ENCODE measurements around the gene CXCL13.

The CXCL13 gene

GRCh38 chr4:77586951-77587383 is 18.7 kb upstream of the CXCL13 start:
- POLR2A ChIA-PET: no interaction called here
- TF ChIP-seq, protein P1, sequence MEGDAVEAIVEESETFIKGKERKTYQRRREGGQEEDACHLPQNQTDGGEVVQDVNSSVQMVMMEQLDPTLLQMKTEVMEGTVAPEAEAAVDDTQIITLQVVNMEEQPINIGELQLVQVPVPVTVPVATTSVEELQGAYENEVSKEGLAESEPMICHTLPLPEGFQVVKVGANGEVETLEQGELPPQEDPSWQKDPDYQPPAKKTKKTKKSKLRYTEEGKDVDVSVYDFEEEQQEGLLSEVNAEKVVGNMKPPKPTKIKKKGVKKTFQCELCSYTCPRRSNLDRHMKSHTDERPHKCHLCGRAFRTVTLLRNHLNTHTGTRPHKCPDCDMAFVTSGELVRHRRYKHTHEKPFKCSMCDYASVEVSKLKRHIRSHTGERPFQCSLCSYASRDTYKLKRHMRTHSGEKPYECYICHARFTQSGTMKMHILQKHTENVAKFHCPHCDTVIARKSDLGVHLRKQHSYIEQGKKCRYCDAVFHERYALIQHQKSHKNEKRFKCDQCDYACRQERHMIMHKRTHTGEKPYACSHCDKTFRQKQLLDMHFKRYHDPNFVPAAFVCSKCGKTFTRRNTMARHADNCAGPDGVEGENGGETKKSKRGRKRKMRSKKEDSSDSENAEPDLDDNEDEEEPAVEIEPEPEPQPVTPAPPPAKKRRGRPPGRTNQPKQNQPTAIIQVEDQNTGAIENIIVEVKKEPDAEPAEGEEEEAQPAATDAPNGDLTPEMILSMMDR (IDR thresholded peaks at IDR 0.05; ENCODE audit: insufficient read depth, low read length, missing control alignments): no peak
- DNase-seq (ENCODE audit: low read depth, low spot score): no peak
- CTCF ChIA-PET: interaction anchor here (1.3 to 3.6 kb wide), 3 partner anchors 10 to 24 kb away, joined by 4 to 24 read pairs (median 8); no protein-coding TSS in a partner anchor
- H3K4me3 ChIP-seq (ENCODE audit: low read depth, low read length): no peak overlapping the region

GRCh38 chr4:77590482-77590881 is 15.1 kb upstream of the CXCL13 start:
- H3K4me3 ChIP-seq (ENCODE audit: low read depth, low read length): no peak overlapping the region
- TF ChIP-seq, protein P1 (IDR thresholded peaks at IDR 0.05; ENCODE audit: insufficient read depth, low read length, missing control alignments): no peak
- CTCF ChIA-PET: no interaction called here
- no peak for DNase-seq (ENCODE audit: low read depth, low spot score)
- POLR2A ChIA-PET: no interaction called here

DNA sequence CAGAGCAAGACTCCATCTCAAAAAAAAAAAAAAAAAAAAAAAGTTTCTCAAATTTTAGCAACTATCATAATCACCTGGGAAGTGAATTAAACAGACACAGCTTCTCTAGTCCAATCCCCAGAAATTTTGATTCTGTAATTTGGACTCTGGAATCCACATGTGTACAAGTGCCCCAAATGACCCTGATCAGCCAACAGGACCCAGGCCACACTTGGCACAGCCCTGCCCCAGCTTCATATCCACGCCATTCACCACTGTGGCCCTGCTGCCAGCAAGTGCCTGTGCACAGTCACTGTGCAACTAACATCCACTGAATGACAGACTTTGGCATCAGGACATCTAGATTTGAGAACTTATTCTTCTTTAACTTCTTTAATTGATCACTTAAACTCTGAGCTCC is 14.1 kb upstream of the CXCL13 start:
- DNase-seq (ENCODE audit: low read depth, low spot score): no peak
- ChIA-PET POLR2A (no interaction called here), CTCF (interaction anchor here (0.7 to 1.3 kb wide), 3 partner anchors 8 to 351 kb away, joined by 3 to 5 read pairs (median 4); no protein-coding TSS in a partner anchor)
- no peak overlapping the region for H3K4me3 ChIP-seq (ENCODE audit: low read depth, low read length)
- TF ChIP-seq, protein P1 (IDR thresholded peaks at IDR 0.05; ENCODE audit: insufficient read depth, low read length, missing control alignments): no peak

DNA sequence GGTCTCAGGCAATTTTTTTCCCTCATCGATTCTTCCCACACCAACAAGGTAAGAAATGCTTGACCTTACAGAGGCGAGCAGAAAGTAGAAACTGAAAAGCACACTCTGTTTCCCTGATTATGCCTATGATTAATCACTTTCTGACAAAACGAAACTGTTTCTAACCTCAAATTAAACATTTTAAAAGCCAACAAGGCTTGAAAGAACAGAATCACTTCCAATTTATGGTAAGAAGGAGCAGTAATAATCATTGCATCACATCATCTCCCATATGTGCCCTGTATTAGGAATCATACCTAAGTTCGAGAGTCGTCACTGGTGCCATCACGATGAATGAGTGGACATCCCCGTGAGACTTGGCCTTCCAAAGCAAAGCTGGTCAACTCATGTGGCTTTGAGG is 12.5 kb upstream of the CXCL13 start:
- TF ChIP-seq, protein P1 (IDR thresholded peaks at IDR 0.05; ENCODE audit: insufficient read depth, low read length, missing control alignments): no peak
- CTCF ChIA-PET: interaction anchor here (0.9 to 1.8 kb wide), 4 partner anchors 8 to 207 kb away, joined by 3 to 9 read pairs (median 4); partner anchors contain the start of gene CXCL13
- no peak for DNase-seq (ENCODE audit: low read depth, low spot score)
- POLR2A ChIA-PET: no interaction called here
- no peak overlapping the region for H3K4me3 ChIP-seq (ENCODE audit: low read depth, low read length)

DNA sequence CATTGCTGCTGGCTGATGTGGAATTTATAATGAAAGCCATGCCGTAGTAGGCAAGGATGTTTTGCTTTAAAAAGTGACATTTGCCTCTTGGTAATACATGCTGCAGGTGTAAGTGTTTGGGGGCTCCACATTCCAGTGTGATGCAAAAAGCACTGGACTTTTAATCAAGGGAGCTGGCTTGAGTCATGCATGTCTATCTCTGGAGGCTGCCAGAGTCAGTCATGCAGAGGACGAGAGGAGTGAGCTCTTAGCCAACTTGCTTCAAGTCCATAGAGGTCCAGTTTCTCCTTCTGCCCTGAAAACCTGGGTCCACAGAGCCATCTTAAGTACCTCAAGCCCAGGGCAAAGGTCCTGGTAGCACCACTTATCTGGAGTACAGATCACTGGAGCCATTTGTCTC is 11.6 kb upstream of the CXCL13 start:
- TF ChIP-seq, protein P1 (IDR thresholded peaks at IDR 0.05; ENCODE audit: insufficient read depth, low read length, missing control alignments): no peak
- no peak for DNase-seq (ENCODE audit: low read depth, low spot score)
- POLR2A ChIA-PET: no interaction called here
- CTCF ChIA-PET: interaction anchor here (0.9 to 1.8 kb wide), 4 partner anchors 8 to 208 kb away, joined by 3 to 9 read pairs (median 4); partner anchors contain the start of gene CXCL13
- no peak overlapping the region for H3K4me3 ChIP-seq (ENCODE audit: low read depth, low read length)

- TF ChIP-seq, protein P1 (IDR thresholded peaks at IDR 0.05; ENCODE audit: insufficient read depth, low read length, missing control alignments): no peak
- no peak overlapping the region for H3K4me3 ChIP-seq (ENCODE audit: low read depth, low read length)
- POLR2A ChIA-PET: no interaction called here
- CTCF ChIA-PET: interaction anchor here (1.2 kb wide), 1 partner anchor 16 kb away, joined by 4 read pairs; no protein-coding TSS in a partner anchor
- DNase-seq (ENCODE audit: low read depth, low spot score): no peak
These were observed 10.2 kb upstream of the CXCL13 start for GRCh38 chr4:77595364-77595973.
